Kidney (tissue), 14 donors: ENCODE data around the gene C11orf42. TPM values are rescaled to one million over a fixed set of nuclear protein-coding genes. Genes with fewer than 3 reads are reported as not detected.

ENCODE experiments used
- DNase-seq, 5 donors: peaks; one replicate each; pipeline ENCODE4 v3.0.0-alpha.2; 2013 to 2020
- FAIRE-seq: peaks from 2 replicates; lab custom pipeline; 2012; peaks lifted over from hg19 to GRCh38; lab: Jason Lieb, UNC
- H3K27ac ChIP-seq, 2 donors: one replicate each; pipeline ENCODE4 v1.7.0; 2013; ENCODE audit warnings: low read depth in 2 of 2, low read length in 2 of 2, inconsistent platforms in 1 of 2
- H3K27me3 ChIP-seq: one replicate; pipeline ENCODE4 v1.7.1; 2013; ENCODE audit warnings: low read length, inconsistent platforms; ENCODE audit not compliant: control insufficient read depth, insufficient read depth
- H3K36me3 ChIP-seq, 3 donors: one replicate each; pipeline versions ENCODE4 v1.7.0 to v1.7.1; 2013; ENCODE audit warnings: low read length in 3 of 3, control low read depth in 1 of 3, inconsistent platforms in 1 of 3; ENCODE audit not compliant: insufficient read depth in 3 of 3, control insufficient read depth in 2 of 3
- H3K4me1 ChIP-seq, 3 donors: one replicate each; pipeline versions ENCODE4 v1.7.0 to v1.7.1; 2013; ENCODE audit warnings: low read length in 3 of 3, inconsistent platforms in 1 of 3, low read depth in 1 of 3; ENCODE audit not compliant: control insufficient read depth in 2 of 3, insufficient read depth in 2 of 3
- H3K4me3 ChIP-seq, 3 donors: one replicate each; pipeline versions ENCODE4 v1.7.0 to v1.8.1; 2013; ENCODE audit warnings: low read length in 3 of 3, control low read depth in 1 of 3, inconsistent platforms in 1 of 3
- H3K9ac ChIP-seq, 3 donors: one replicate each; pipeline versions ENCODE4 v1.7.0 to v1.7.1; 2013; ENCODE audit warnings: low read length in 3 of 3, control low read depth in 1 of 3, inconsistent platforms in 1 of 3
- H3K9me3 ChIP-seq, 3 donors: one replicate each; pipeline versions ENCODE4 v1.7.0 to v1.7.1; 2013; ENCODE audit warnings: low read length in 3 of 3, control low read depth in 1 of 3, inconsistent platforms in 1 of 3; ENCODE audit not compliant: control insufficient read depth in 2 of 3, insufficient read depth in 1 of 3
- intact Hi-C: fragments of 100-400 bp; cut with DNase I; formaldehyde crosslinking; loops from one replicate; pipeline ENCODE4 v1.11.1; 2022
- polyA plus RNA-seq: library from polyadenylated mRNA; stranded (reverse); fragments of 350-450 nt; fragmentation: Illumina TruSeq; extraction: RNeasy Lipid Tissue Mini Kit (QIAGEN cat#74804); gene quantifications from one replicate; pipeline ENCODE4 v1.2.3, GENCODE V29; 2014; ENCODE audit warnings: low read depth, low replicate concordance; ENCODE audit not compliant: insufficient read depth
- total RNA-seq: library from RNA; stranded (reverse); fragmentation: NEBNext Ultra II Directional; extraction: Animal tissue kit (Norgen Biotek cat#: 25700); gene quantifications from one replicate; pipeline ENCODE4 v1.2.1, GENCODE V29; 2021
- TF ChIP-seq, protein P1 (sequence below): IDR thresholded peaks from 3 replicates; pipeline ENCODE4 v1.5.1; 2012; ENCODE audit warnings: mild to moderate bottlenecking, moderate library complexity, borderline replicate concordance; ENCODE audit not compliant: insufficient read depth; ENCODE audit errors: extremely low read depth
- donor health status: control.
- donor health status: control.
- donor health status: control.
- donor health status: control.
- donor health status: control.
- donor health status: DM: yes; HTN: yes; CAD: no.
- donor health status: Normal renal cell carcinoma (clear cell type).

Gene C11orf42
- total and polyA plus RNA-seq, 2 donors from 2014 or later, result not detected

DNA sequence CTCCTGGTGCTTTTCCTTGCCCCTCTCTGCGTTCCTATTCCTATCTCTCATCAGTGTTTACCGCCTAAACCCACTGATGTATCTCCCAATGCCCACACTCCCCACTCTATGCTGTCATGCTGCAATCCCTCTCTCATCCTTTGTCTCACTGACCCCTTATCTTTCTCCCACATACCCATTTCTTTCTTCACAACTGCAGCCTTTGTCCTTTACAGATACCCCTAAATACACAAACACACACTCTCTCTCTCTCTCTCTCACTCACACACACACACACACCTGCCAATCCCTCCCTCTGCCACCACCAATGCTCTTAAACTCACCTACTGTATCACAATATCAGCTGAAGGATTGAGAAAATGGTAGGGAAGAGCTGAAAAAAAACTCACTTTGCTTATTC lies 29.9 kb upstream of the C11orf42 start:
- intact Hi-C loops, result no loop called here

DNA sequence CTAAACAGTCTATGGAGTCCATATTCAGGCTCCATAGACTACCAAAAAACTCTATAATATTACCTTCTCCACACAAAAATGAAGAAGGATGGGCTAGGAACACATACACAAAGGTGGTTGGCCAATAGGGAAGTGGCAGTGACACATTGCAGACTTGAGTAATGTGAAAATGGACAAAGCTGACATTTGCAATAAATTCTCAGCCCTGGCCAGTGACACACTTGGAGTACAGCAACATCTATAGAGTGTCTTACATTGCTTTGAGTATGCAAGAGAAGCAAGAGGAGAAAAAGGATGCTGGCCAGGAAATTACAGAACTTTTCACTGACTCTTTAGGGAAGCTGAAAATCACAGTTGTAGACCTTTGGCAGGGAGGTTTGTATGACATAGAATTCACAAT lies 13.6 kb upstream of the C11orf42 start:
- no peak overlapping the region for H3K4me3 ChIP-seq
- TF ChIP-seq, protein P1, sequence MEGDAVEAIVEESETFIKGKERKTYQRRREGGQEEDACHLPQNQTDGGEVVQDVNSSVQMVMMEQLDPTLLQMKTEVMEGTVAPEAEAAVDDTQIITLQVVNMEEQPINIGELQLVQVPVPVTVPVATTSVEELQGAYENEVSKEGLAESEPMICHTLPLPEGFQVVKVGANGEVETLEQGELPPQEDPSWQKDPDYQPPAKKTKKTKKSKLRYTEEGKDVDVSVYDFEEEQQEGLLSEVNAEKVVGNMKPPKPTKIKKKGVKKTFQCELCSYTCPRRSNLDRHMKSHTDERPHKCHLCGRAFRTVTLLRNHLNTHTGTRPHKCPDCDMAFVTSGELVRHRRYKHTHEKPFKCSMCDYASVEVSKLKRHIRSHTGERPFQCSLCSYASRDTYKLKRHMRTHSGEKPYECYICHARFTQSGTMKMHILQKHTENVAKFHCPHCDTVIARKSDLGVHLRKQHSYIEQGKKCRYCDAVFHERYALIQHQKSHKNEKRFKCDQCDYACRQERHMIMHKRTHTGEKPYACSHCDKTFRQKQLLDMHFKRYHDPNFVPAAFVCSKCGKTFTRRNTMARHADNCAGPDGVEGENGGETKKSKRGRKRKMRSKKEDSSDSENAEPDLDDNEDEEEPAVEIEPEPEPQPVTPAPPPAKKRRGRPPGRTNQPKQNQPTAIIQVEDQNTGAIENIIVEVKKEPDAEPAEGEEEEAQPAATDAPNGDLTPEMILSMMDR, result no peak
- no peaks in the 10 kb centered on the region for H3K36me3 ChIP-seq
- FAIRE-seq (no peak), DNase-seq (no peak)
- H3K27me3 ChIP-seq, result no peaks in the 10 kb centered on the region
- H3K9ac ChIP-seq, result no peak overlapping the region
- no peak overlapping the region for H3K27ac ChIP-seq
- no peaks in the 10 kb centered on the region for H3K4me1 ChIP-seq
- no peaks in the 10 kb centered on the region for H3K9me3 ChIP-seq
- intact Hi-C loops, result no loop called here

More for the DNA sequence above, 29.9 kb upstream of the C11orf42 start:
- no peak overlapping the region for H3K4me3 ChIP-seq
- no peaks in the 10 kb centered on the region for H3K4me1 ChIP-seq
- no peak overlapping the region for H3K27ac ChIP-seq
- TF ChIP-seq, protein P1, result no peak
- DNase-seq (no peak), FAIRE-seq (no peak)
- H3K9me3 ChIP-seq, result no peaks in the 10 kb centered on the region
- H3K36me3 ChIP-seq, result no peaks in the 10 kb centered on the region
- no peak overlapping the region for H3K9ac ChIP-seq
- no peaks in the 10 kb centered on the region for H3K27me3 ChIP-seq

DNA sequence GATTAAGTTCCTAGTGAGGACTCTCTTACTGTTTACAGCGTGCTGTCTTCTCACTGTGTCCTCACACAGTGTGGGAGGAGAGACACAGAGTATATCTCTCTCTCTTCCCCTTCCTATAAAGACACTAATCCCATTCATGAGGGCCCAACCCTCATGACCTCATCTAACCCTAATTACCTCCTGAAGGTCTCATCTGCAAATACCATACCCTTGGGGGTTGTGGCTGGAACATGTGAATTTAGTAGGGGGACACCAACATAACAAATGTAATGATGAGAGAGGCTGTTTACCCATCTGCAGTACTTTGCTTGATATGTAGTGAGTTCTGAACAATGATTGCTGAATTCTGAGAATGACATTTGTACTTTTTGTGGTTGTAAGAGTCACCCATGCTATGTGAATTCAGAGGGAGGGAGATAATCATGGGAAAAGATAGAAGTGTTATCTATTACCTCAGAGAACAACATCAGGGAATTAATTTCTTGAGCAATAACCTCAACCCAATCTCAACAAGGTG lies 11.2 kb upstream of the C11orf42 start:
- H3K36me3 ChIP-seq, result no peaks in the 10 kb centered on the region
- DNase-seq, result no peak
- no peaks in the 10 kb centered on the region for H3K27me3 ChIP-seq
- TF ChIP-seq, protein P1, result no peak
- H3K9ac ChIP-seq, result no peak overlapping the region
- no peaks in the 10 kb centered on the region for H3K4me1 ChIP-seq
- H3K4me3 ChIP-seq, result no peak overlapping the region
- H3K9me3 ChIP-seq, result no peaks in the 10 kb centered on the region
- intact Hi-C loops, result no loop called here
- FAIRE-seq, result no peak
- no peak overlapping the region for H3K27ac ChIP-seq

DNA sequence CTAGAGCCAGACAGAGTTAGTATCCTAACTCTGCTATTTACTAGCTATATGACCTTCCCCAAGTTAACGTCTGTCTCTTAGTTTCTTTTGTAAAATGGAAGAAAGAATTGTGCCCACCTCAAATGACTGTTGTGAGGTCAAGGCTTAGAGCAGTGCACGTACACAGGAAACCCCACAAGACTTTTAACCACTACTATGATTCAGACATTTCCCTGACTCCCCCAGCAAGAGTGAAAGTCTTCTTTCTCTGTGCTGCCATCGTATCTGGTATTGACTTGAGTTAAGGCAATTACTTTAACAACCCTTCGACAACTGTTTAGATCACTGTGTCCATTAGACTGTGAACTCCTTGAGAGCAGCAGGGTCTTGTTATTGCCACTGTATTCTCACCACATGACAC lies 9.0 kb upstream of the C11orf42 start:
- H3K4me3 ChIP-seq, result no peak overlapping the region
- H3K27me3 ChIP-seq, result no peaks in the 10 kb centered on the region
- H3K9ac ChIP-seq, result no peak overlapping the region
- H3K9me3 ChIP-seq, result no peaks in the 10 kb centered on the region
- intact Hi-C loops, result no loop called here
- no peak overlapping the region for H3K27ac ChIP-seq
- no peaks in the 10 kb centered on the region for H3K4me1 ChIP-seq
- H3K36me3 ChIP-seq, result no peaks in the 10 kb centered on the region
- FAIRE-seq (no peak), DNase-seq (no peak)
- TF ChIP-seq, protein P1, result no peak
